GM18868 (cell line): ENCODE measurements around the gene MBOAT1.

ENCODE experiments used
- ATAC-seq: cut with Tn5 transposase; IDR thresholded peaks from one replicate; pipeline ENCODE4 v1.9.1; 2021; ENCODE audit warnings: mild to moderate bottlenecking, moderate library complexity; ENCODE audit not compliant: unreplicated experiment

MBOAT1 gene

DNA sequence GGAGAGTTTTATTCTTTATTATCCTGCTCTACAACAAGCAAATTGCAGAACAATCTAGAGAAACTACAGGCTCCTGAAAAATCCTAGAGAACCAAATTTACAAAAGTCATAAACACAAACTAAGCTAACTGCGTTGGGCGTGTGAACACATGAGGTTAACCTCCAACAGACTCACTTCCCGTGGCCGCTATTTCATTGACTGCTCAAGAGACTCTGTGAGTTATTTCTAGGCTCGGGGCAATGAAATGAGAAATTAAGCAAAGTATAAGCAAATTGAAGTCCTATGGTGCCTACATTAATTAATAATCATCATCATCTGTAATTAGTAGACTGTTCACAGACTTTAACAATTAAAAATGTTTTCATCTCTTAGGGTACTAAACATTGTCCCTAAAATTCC lies 100.0 kb downstream of the MBOAT1 start:
- no peak for ATAC-seq

DNA sequence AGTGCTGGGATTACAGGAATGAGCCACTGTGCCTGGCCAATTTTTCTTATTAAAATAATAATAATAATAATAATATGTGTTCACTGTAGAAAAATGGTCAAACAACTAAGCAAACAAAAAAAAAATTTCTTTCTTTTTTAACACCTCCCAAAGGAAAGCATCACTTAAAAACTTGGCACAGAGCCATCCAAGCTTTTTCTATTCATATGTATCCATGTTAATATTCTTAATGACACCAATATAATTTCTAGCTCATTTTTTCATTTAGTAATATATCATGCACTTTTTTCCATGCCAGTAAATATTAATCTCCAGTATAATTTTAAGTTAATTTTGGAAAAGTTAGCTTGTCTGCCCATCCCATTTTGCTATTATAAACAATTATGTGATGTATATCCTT lies 101.8 kb downstream of the MBOAT1 start:
- no peak for ATAC-seq

DNA sequence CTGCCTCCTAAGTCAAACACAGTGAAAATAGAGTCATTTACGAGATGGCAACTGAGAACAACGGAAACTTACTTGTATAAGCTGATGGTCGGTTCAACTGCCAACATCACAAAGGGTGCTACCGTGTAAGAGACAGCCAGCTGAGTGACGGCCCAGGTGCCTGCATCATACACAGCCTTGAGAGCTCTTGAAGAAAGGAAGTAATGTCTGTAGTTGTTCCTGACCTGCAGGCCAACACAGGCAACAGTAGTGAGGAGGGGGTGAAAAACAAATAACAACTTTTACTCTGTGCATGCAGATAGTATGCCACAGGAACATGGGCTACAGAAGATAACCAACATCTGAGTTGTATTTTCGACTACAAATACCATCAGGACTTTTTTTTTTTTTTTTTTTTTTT lies 102.7 kb downstream of the MBOAT1 start:
- ATAC-seq: no peak

DNA sequence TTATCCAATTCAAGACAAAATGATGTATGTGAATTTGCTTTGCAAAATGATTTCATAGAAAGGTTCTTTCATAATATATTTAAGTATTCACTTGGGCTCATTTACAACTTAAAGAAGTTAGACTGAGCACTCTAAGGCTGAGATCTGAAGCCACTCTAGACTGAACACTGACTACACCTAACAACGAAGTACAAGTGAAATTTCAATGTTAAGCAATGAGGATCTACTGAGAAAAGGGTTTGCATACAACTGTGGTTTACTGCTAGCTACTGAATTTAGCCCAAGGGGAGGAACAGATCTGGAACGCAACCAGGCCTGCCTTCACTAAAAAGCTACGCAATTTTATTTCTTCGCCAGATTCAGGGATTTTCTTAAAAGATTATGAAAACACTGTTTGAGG lies 106.4 kb downstream of the MBOAT1 start:
- no peak for ATAC-seq

DNA sequence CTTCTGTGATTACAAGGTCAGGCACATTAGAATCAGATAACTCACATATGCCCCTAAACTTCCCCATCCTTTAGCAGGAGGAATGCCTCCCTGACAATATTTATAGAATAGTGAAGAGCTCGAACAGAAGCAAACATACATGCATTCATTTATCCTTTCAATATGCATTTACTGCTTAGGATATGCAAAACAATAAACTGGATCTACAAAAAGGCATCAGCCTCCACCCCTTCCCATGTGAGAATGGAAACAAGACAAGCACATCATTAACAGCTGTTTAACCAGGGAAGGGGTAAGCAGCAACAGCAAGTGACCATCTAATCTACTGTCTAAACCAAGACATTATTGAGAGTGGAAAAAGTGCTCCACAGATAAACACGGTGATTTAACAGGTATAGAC lies 107.6 kb downstream of the MBOAT1 start:
- ATAC-seq: no peak

DNA sequence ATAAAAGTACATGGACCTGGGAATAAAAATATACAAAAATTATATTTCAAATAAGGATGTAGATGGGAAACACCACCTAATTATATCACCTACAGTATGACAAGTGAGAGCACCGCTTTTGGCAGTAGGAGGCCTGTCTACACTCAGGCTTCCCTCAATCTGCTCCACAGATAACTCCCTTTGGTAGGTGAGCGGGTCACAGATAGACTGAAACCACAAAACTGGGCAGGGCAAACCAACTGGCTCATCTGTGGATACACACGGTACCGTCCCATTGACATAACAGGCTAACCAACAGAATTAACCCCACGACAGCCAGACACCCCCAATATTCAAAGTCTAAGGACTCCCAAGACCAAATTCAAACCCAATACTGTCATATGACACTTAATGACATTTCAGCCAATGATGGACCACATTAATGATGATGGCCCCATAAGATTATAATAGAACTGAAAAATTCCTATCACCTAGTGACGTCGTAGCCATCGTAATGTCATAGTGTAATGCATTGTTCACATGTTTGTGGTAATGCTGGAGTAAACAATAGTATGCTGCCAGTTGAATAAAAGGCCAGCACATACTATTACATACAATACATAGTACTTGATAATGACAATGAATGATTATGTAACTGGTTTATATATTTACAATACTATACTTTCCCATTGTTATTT lies 109.7 kb downstream of the MBOAT1 start:
- no peak for ATAC-seq

DNA sequence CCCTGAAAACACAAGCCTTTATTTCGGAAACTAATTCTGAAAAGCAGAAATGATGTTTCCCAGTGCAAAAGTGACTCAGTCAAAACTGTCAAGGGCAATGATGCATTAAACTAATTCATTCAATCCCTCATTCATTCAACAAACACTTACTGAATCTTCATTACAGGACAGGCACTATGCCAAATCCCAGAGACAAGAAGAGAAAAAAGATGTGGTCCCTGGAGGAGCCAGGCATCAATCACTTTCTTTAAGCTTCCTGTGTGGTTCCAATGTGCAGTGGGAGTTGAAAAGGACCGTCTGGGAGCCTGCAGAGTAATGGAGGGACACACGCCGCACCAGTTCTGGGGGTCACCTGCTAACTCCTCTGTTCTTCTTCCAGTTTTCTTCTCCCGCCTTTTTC lies 113.1 kb downstream of the MBOAT1 start:
- ATAC-seq: no peak

DNA sequence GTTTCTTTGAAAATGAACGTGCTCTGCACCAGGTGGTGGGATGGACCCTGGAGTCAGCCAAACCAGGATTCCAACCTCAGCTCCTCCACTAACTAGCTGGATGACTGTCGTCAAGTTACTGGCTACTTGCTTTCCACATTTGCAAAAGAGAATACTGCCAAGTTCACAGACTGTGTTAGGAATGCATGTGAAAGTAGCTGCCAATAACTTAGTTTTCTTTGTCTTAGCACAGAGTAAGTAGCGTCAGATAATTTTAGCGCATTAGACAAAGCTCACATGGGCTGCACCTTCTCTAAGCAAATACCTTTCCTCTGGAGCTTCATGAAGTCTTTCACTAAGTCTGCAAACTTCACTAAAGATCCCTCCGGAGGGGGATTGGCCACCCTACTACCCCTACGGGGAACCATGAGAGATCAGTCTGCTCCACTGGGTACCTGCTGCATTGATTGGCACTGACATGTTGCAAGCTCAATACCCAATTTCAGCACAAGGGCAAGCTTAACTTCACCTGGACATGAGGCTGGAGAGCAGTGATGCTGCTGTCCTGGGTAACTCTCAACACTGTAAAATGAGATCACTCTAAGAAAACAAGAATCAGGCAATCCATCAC lies 113.9 kb downstream of the MBOAT1 start:
- no peak for ATAC-seq

DNA sequence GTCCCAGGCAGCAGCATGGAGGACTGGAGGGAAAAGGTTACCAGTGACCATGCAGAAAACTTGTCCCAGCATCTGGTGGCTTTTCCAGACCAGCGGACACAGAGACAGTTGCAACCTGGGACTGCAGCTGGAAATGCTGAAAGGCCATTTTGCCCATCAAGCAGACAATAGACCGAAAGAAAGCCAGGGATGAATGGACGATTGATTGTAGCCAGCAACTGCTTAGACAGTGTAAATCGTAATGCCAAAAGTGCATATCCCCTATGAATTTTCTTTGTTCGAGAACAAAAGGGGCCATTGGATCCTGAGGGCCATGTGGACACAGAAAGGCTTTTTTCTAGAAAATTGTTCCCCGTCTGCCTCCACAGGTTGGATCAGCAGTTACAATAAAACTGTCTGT lies 115.7 kb downstream of the MBOAT1 start:
- no peak for ATAC-seq

DNA sequence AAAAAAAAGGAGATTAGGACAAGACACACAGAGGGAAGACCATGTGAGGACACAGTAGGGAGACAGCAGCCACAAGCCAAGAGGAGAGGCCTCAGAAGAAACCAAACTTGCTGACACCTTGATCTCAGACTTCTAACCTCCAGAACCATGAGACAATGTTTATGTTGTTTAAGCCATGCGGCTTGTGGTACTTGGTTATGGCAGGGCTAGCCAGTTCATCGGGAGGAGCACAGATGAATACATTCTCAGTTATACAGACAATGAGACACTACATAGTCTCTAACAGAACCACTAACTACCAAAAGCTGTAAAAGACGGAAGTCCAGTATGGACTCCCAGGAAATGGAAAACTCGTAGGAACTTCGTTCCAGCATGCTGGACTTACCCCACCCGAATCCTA lies 116.8 kb downstream of the MBOAT1 start:
- no peak for ATAC-seq

DNA sequence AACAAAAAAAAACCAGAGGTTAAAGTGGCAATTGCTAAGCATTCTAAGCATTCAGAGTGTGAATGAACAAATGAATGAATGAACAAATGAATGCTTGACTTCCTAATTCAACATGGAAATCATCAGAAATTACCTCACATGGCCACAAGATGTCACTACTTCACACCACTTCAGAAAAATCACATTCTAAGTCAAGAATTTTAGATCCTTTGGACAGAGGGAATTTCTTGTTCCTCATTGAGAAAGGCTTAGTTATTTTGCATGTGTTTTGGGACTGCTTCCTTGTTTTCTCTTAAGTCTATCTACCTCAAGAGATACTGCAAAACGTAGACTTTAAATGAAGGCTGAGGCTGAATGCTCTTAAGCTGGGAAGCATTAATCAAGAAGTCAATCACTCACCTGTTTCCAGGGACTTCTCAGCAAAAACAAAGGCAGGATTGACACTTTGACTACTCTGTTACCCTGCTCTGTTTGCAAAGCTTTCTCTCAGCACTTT lies 120.2 kb downstream of the MBOAT1 start:
- peak; percentile 66 for ATAC-seq

DNA sequence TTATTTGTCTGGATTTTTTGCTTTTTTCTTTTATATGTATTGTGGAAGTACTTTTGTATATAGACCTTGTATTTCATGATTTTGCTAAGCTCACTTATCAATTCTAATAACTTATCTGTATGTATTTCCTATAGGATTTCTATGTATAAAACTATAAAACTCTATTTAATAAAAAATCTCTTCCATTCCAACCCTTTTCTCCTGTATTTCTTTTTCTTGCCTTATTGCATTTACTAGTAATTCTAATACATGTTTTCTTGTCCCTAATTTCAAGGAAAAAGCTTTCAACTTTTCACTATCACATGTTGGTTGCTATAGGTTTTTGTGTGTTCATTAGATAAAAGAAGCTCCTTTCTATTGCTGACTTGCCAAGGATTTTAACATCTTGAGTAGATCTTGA lies 125.3 kb downstream of the MBOAT1 start:
- ATAC-seq: no peak

DNA sequence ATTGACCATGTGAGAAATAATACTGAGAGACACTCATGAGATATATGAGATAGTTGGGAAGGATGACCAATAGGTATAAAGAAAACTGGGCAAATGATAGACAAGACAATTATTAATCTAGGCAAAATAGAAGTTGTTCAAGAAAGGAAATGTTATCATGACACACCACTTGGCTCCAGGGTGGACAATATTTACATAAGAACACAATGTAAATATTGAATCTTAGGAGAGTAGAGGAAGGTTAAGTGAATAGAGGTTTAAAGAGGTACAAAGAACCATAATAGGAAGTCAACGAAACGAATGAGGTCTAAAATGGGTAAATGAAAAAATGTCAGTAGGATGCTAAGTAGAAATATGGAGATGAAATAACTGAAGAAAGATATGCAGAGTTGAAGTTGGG lies 126.5 kb downstream of the MBOAT1 start:
- no peak for ATAC-seq

DNA sequence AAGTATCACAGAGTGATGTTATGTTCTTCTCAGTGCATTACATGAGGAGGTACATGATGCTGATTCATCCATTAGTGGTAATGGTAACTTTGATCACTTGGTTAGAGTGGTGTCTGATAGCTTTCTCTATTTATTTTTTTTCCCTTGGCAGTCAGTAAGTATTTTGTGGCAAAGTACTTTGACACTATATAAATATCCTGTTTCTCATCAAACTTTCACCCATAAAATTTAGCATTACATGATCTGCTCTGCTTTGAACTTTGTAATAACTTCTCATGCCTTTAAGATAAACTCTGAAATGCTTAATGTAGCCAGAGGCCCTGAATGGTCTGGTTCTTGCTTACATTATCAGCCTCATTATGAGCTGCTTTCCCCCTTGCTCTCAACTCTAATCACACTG lies 127.9 kb downstream of the MBOAT1 start:
- no peak for ATAC-seq

DNA sequence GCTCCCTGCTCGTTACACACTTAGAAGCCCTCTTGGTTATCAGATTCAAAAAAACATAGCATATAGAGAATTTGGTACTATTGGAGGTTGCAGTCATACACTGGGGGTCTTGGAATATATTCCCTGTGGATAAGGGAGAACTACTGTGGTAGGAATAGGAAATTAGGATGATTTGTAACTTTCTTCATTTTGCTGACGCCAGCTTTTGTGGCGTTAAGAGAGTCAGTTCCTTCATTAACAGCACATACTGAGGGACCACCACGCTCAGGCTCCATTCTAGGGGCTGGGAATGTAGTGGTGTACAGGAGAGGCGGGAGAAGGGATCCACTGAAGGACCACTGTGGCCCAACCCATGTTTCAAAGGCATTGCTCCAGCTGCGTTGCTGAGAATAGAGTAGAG lies 140.3 kb downstream of the MBOAT1 start:
- ATAC-seq: no peak

DNA sequence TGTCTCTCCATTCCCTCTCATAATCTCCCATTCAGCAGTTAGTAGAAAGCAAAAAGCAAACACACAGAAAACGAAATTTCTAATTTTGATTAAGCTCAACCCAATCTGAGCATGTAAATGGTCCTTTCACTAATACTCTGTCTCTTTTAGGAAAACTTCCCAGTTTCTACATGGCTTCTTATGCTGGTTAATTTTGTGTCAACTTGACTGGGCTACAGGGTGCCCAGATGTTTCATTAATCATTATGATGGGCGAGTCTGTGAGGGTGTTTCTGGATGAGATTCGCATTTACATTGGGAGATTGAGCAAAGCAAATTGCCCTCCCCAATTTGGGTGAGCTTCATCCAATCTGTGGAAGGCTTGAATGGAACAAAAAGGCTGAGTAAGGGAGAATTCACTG lies 142.2 kb downstream of the MBOAT1 start:
- ATAC-seq: no peak

DNA sequence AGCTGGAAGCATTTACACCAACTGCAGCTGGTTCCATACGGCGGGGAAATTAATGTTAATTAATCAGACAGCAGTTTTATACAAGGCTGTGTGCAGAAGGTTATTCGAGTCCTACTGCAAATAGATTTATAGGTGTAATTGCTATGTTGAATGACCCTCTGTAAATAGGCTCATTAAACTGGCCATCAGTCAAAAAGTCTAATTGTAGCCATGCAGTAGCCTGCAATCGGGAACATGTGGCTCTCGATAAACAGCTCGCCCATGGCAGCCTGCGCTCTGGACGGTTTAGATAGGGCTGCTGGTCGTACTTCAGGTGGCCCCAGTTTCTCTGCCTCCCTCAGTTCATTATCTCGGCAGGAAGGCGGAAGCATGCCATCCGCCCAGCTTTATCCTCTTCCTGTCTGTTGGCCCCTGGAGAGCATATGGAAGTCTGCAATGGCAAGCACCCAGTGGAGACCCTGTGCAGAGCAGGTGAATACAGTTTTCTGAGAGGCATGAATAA lies 143.2 kb downstream of the MBOAT1 start:
- ATAC-seq: no peak

DNA sequence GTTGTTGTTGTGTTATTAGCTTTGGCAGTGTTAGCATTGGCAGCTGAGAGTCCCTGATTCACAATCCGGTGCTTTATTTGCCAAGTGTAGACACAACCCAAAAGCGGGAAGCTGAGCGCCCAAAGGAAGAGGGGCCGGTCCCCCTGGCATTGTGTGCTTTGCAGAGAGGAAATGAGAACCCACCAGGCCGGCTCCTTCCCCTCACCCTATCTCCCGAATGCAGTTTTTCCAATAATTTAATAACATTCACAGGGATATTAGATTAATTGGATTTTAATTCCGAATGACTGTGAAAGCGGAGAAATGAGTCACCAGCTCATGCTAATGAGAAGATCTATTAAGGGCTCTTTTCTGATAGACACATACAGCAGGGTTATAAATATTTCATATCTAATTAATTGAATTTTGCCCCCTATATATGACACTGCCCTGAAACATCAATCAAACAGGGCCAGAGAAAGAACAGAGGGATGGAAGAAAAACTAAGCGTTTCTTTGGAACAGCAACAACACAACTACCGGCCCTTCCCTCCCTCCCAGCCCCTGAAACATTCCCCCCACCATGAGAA lies 143.8 kb downstream of the MBOAT1 start:
- ATAC-seq: no peak

DNA sequence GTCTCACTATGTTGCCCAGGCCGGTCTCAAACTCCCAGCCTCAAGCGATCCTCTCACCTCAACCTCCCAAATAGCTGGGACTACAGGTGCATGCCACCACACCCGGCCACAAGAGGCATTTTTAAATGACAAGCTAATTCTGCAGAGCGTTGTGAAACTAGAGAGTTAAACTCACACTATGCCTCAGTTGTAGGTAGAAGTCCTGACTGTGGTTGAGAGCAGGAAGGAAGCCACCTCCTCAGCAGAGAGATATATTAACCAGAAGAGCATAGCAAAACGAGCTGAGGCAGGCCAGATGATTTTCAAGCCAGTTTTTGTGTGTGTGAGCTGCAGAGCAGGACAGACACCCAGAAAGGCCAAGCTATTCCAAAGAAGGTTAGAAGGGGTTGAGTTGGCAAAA lies 150.3 kb downstream of the MBOAT1 start:
- ATAC-seq: no peak

DNA sequence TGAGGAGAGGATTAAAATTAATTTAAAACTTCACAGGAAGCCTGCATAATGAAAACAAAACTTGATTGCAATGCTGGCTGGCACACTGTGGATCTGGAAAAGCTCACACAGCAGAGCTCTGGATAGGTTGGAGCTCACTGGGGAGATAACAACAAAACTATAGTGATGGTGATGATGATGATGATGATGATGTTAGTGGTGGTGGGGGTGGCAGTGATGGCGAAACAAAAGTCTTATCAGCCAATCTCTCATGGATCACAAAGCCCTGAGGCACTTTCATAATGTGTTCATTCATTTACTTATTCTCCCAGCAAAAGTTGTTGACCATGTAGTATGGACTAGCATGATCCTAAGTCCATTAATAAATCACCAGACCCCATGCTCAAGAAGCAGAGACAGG lies 152.0 kb downstream of the MBOAT1 start:
- ATAC-seq: no peak

DNA sequence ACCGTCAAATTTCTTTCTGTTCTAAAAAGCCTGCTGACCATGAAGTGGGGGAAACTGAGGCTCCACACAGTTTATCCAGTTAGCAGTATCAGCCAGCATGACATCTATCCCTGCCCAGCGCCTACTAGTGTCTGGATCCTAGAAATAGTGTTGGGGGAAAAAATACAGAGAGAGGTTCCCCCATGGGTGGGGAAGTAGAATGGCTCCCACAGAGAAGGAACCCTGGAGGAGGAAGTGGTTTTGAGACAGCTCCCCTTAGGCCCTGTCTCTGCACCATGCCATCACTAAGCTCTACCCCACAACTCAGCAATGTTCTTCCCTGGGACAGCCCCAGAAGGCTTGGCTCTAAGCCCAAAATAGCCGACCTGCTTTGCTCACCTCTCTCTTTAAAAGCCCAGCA lies 153.4 kb downstream of the MBOAT1 start:
- peak; percentile 53 for ATAC-seq

DNA sequence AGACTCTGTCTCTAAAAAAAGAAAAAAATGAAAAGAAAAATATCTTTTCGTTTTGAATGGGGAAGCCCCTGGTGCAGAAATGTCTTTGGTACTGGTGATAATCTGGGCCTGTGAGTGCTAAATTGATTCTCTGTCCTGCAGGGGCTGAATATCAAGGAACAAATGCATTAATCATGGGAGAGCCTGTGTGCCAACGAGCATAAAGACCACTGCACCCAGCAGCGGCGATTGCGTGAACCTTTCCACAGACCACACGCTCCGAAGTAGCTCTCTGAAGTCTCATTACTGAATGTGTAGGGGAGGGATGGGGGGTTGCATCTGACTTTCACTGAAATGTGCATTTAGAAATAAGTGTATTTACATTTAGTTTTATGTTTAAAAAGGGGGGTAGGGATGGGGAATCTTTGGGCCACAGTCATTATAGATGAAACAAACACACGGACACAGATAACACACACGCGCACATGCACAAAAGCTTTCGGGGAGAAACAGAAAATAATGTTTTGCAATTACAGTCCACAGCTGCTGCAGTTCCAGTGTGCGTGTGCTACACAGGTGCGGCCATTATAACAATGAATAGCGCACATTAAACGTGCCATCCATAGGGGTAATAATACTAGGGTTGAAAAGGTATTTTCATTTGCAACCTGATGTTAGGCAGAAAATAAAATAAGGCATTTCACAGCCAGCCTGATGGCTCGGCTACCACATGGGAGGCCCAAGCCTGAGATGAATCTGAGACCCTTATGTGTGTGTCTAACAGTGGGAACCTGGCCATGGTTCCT lies 154.0 kb downstream of the MBOAT1 start:
- no peak for ATAC-seq
